Measurements from ENCODE around the gene AGPAT1.
"Not testable (repeated sequence)": the region's sequence is repeated elsewhere in the genome, so short reads cannot be mapped to it uniquely, and the experiment has no call there.

Gene AGPAT1

DNA sequence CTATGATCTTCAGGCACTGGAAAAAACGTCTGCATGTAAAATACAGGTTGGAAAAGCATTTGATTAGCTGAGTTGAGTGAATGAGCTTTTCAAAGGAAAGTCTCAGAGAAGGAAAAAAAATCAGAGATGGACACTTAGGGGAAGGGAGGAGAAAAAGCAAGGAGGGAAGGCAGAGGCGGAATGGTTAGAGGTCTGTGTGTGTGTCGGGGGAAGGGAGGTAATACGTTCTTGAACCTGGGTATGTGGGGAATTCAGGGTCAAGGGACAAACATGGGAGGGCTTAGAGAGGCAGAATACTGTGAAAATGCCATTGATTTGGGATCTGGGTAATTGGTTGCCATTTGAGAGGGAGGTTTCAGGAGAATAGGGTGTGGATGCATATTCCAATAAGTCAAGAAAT lies 29.2 kb downstream of the AGPAT1 start:
- no peak for DNase-seq

DNA sequence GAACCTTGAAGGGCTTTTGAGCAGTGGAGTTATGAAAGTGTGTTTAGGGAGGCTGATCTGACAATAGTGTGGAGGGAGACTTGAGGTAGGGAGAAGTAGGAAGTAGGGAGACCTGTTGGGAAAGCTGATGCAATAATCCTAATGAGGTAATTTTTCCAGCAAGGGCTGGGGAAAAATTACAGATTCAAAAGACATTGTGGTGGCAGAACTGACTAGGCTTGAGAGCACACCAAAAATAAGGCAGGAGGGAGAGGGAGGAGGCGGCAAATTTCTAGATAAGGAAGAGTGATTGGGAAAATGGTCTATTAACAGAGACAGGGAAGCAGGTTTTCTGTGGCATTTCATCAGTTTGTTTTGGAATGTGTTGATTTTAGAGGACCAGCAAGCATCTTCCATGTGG lies 29.6 kb downstream of the AGPAT1 start:
- DNase-seq: no peak

DNA sequence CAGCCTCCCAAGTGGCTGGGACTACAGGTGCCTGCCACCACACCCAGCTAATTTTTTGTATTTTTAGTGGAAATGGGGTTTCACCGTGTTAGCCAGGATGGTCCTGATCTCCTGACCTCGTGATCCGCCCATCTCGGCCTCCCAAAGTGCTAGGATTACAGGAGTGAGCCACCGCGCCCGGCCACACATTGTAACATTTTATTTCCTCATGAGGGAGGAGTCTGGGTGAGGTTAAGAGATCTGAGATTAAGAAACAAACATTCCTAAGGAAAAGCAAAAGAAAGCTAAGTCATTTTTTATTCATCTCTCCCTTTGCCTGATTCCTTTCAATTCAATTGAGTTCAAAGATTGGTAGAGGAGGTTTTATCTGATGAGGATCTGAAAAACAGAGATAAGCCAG lies 31.6 kb downstream of the AGPAT1 start:
- not testable (repeated sequence) for DNase-seq

DNA sequence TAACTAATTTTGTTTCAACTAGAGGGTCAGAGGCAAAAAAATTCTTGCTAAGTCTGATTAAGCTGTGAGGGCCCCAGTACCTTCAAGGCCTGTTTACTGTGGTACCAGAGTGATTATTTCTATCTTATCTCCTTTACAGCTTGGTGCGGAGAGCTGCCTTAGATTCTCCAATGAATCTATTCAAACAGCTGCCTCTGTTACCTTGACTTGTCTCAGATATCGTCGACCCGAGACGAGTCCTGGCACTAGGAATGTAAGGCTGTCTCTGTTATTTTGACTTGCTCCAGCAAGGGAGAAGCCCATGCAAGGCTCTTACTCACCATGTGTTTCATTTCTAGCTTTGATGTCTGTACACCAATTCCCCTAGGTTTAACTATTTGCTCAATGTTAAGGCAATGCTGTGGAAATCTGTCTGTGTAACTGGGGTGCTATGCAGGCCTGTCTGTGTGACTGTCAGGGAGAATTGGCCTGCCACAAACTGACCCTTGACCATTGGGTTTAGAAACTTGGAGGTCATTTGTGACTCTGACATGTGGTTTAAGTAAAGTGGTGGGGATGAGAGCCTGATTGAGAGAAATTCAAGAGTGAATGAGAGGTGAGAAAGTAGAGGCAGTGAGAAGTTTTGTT lies 35.4 kb downstream of the AGPAT1 start:
- DNase-seq: no peak

DNA sequence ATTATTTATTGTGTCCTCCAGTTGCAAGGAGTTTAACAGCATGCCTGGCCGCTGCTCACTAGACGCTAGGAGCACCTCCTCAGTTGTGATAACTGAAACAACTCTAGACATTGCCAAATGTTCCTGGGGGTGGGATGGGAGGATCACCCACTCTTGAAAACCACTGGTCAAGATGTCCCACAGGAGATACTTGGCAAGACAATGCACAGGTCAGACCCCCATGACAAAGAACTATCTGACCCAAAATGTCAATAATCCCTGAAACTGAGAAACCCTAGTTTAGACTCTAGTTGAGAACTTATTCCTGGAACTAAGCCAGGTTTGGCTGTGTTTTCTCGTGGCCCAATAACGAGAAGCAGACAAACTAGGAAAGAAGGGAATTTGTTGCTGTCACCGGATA lies 36.3 kb downstream of the AGPAT1 start:
- DNase-seq: no peak

DNA sequence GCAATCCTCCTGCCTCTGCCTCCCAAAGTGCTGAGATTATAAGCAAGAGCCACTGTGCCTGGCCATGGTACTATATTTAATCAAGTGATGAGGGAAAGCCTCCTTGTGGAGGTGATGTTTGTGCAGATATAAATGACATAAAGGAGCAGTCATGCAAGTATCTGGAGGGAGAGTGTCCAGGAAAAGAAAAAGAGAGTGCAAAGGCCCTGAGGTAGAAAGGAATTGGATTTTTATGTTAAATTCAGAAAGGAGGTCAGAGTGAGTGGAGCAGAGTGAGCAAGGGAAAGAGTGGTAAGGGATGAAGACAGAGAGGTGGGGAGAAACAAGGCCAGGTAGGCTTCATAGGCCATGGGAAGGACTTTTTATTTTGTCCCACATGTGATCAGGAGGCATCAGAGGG lies 38.4 kb downstream of the AGPAT1 start:
- DNase-seq: no peak

DNA sequence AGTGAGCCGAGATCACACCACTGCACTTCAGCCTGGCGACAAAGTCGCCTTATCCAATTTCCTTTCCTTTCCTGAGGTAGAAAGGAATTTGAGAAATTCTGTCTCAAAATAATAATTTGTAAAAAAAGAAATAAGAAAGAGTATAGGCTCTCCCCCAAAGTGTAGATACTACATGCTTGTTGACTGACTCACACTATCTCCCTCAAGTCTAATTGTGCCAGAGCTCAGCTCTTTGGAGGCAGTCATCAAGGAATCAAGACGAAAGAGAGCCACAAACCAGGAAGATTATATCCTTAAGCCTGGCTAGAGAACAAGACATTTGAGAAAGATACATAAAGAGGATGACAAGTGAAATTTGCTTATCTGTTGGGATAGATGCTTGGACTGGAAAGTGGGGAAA lies 42.1 kb downstream of the AGPAT1 start:
- no peak for DNase-seq

DNA sequence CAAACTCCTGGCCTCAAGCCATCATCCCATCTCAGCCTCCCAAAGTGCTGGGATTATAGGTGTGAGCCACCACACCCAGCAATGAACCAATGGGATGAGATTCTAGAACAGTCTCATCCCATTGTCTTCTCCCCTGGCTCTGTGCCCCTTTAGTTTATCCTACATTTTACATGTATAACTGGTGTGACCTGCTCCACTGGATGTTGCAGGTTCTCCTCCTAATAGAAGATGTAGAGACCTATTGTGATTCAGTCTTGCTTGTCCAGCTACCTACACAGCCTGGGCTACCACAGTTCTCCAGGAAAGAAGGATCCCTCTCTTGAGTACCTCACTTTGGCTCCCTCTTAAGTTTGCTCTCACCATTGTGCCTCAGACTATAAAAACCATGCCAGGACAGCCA lies 43.8 kb downstream of the AGPAT1 start:
- DNase-seq: no peak

DNA sequence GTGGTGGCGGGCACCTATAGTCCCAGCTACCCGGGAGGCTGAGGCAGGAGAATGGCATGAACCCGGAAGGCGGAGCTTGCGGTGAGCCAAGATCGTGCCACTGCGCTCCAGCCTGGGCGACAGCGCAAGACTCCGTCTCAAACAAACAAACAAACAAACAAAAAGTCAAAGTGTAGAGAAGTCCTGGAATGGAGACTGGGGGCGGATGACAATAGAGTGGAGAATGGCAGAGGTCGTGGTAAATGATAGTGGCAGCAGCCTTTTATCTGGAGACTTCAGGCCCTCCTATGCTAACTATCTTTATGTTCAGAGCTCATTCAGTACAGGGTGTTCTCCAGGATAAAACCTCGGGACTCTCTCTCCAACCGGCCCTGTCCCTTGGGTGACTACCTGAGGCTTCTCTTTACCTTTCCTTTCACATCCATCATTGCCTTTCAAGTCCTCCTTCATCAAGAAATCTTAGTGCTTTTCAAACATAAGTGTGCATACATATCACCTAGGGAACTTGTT lies 44.4 kb downstream of the AGPAT1 start:
- no peak for DNase-seq

DNA sequence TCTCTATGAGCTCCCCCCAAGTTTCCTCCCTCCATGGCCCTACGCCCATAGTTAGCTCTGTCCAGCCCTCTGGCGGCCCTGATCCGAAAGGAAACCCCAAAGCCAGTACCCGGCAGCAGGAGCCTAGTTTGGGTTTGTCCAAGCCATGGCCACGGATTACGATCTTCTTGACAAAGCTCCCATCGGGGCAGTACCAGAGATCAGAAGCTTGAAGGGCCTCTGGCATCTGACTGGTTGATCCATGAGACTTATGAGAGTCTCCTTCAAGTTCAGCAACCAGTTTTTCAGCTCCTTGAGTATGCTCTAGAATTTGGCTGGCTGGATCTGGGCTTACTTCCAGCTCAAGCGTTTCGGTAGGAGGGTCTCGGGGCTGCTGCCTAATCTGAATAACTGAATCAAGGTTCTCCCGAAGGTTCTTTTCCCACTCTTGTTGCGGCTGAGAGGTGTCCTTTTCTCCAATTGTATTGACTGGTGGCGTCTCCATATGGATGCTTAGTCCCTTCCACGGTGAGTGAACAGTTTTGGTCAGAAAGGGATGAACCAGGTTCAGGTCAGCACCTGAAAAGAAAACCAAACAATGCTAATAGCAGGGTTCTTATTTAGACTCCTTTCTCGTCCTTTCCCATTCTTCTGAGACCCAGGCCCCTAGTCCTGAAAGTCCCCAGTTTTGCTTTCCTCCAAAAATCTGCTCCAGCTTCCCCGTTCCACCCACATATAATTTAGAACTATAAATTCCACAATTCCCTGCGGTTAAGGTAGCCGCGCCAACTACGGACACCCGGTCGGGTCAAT lies 46.4 kb downstream of the AGPAT1 start:
- DNase-seq: no peak

DNA sequence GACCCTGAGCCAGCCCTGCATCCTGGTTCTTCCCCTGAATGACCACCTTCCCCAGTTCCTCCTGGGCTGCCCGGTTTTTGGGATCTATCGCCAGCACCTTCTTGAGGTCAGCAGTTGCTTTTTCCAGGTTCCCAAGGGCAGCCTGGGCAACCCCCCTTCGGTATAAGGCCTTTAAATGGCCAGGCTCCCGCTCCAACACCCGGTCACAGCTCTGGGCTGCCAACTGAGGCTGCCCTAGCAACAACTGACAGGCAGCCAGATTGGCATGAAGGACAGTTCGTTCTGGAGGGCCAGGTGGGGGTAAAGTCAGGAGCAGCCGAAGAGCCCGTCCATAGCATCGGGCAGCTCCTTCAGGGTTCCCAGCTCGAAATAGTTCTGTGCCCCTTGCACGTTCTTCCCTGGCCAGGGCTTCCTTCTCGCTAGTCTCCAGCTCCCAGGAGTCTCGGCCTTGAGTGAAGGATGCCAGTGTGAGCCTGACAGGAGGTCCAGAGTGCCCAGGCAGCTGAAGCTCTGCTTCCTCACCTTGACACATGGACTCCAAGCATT lies 47.1 kb downstream of the AGPAT1 start:
- no peak for DNase-seq

DNA sequence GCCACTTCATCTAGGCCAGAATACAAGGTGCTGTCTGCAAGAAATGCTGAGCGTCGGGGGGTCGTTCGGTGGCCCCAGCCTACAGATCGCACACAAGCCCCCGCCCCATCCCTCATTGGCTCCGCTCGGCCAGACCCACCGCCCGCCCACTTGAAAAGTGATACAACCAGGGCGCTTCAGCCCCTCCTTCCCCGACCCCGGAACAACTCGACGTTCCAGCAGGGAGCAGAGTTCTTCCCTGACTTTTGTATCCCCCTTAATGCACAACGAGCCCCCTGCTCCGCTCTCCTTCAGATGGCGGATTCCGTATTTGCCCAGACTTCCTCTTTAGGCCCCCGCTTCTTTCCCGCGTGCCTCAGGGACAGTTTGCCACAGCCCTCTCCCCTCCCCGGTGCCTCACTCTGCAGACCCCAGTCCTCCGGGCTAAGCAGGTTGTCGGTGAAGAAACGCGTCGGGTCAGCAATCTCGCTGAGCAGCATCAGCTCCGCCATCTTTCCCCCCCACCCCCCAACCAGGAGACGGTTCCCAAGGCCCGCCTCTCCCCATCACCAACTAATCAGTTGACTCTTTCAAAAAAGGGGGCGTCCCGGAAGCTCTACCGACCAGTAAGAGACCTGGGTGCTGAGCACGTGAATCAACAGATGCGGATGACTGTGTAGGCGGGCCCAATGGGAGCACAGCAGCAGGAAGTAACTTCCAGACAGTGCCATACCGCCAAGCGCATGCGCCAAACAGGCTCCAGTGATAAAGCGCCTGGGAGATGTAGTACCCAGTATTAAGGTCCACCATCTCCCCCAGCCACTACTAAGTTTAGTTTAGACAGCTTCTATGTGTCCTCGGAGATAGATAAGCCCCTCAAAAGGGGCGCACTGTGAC lies 47.9 kb downstream of the AGPAT1 start, which contains the start of gene ATF6B:
Gene ATF6B (minus strand): TSS at position 530 of the 876 bp plus-strand sequence. CDS start 39 bp downstream, at position 491.
- peak; percentile 94 for DNase-seq

DNA sequence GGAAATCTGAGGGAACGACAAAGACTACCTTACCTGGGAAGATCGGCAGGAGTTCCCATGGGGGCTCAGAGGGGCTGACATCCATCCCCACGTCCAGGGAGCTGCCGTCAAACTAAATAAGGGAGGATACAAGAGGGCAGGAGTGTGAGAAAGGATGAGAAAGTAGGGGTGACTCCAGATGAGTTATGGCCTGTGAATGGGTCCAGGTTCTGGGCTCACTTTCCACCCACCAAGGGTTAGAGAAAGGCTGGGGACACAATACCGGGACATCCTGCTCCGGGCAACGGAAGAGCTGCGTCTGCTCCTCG lies 48.5 kb downstream of the AGPAT1 start:
- DNase-seq: no peak

DNA sequence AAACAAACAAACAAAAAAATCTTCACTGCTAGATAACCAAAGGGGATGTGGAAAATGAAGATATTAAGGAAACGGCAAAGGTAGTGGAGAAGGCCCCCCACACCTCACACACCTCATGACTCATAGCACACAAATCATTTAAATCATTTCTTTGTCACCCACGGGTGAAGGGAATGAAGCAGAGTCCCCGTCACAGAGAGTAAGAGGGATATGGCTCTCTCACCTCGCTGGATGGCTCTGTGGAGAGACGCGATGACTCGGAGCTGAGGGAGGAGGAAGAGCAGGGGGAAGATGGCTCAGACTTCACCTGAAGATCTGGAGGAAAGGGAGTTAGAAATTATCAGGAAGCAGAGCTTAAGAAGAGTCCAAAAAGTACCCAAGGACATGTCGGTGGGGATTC lies 49.0 kb downstream of the AGPAT1 start:
- no peak for DNase-seq

DNA sequence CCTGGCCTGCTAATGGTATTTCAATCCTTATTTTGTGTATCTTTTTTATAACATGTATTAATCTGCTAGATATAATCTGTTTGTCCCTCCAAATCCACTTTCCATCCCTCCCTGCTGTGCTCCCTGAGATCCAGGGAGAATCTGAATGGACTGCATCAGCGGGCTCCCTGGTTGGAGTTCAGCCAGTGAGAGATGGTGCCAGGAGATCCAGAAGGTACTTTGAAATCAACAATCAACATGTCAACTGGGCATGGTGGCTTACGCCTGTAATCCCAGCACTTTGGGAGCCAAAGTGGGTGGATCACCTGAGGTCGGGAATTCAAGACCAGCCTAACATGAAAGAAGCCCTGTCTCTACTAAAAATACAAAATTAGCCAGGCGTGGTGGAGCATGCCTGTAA lies 52.2 kb downstream of the AGPAT1 start:
- DNase-seq: no peak

DNA sequence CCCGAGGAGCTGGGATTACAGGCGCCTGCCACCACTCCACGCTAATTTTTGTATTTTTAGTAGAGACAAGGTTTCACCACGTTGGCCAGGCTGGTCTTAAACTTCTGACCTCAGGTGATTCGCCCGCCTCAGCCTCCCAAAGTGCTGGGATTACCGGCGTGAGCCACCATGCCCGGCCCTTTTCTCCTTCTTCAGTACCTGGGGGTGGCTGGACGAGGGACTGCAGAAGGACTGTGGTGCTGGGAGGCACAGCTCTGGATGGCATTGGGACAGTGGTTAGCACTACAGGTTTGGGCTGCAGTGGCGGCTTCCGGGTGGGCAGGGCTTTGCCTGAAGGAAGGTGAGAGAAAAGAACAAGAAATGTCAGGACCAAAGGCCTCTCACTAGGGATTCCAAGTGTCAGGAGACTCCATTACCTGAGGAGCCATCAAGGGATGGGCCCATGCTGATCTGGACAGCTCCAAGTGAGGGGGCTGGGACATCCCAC lies 55.3 kb downstream of the AGPAT1 start:
- DNase-seq: no peak

DNA sequence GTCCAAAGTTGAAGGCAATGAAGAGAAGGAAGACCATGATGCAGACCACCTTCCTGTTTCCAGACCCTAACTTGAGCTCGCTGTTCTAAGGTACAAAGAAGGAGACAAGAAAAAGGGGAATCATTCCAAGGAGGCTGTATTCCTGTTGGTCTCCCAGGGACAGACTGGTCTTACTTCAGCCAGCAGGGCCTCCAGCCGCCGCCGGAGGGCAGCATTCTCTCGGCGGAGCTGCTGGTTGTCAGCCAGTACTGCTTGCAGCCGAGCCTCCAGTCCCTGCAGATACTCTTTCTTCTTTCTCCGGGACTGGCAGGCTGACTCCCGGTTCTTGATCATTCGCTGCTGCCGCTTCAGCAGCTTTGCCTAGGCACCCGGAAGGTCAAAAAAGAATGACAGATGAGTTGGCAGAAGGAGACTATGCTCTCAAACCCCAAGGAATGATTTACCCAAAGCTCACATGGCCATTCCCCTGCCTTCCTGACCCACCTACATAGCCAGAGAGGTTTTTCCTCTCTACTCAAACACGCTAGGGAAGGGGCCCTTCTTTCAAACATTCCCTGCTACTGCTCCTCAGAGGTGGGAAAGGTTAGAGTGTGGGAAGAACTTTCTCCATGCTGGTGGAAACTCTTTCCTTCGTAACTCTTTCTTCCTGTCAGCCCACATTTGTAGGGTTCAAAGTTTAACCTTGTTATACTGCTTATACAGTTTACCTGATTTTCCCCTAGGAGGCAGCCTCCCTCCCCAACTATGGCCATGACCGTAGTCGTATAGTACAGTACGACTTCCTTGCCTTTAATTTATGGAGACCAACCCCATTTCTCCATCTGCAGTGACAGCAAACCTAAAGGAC lies 56.9 kb downstream of the AGPAT1 start:
- DNase-seq: peak; percentile 40

Data from NCI-H1048 (cell line).